NCI-H187 (cell line): ENCODE data around the gene DEFB131A.
"Not testable (repeated sequence)": the region's sequence is repeated elsewhere in the genome, so short reads cannot be mapped to it uniquely, and the experiment has no call there.

Experiments
- DNase-seq, 2 experiments: peaks; one replicate each; lab custom pipeline; 2025; lab: John Stamatoyannopoulos, UW

The DEFB131A gene

GRCh38 chr4:9494256-9495035, 50.2 kb downstream of the DEFB131A start:
- DNase-seq = not testable (repeated sequence)

GRCh38 chr4:9495443-9495842, 51.2 kb downstream of the DEFB131A start:
- not testable (repeated sequence) for DNase-seq

GRCh38 chr4:9497575-9498467, 53.6 kb downstream of the DEFB131A start:
- not testable (repeated sequence) for DNase-seq

- DNase-seq = not testable (repeated sequence)
Observed at GRCh38 chr4:9498468-9499040, 54.3 kb downstream of the DEFB131A start.

- not testable (repeated sequence) for DNase-seq
Observed at GRCh38 chr4:9499974-9500487, 55.8 kb downstream of the DEFB131A start.
